Measurements from ENCODE around the gene CD69.

DNA sequence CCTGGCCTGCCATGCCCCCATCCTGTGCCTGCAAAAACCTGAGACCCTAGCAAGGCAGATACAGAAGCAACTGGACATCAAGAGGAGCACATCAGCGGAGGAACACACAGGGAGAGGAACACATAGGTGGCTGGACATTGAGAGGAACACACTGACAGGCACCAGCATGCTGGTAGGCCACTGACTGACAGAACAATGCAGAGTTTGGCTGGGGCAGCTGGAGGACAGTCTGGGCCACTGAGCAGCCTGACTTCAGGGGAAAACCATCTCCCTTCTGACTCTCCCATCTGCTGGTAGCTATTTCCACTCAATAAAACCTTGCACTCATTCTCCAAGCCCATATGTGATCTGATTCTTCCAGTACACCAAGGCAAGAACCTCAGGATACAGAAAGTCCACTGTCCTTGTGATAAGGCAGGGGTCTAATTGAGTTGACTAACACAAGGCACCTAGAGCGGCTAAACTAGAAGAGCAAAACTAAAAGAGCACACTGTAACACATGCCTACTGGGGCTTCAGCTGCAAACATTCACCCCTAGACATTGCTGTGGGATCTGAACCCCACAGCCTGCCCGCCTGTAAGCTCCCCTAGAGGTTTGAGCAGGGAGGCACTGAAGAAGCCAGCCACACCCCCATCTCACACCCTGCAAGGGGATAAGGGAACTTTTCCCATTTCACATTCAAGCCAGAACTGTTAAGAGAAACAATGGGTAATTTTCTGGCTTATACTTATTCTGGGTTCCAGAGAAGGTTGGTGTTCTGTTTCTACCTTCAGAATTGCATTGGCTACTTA is 49.9 kb downstream of the CD69 start:
- TF ChIP-seq CTCF (IDR thresholded peaks at IDR 0.05) (no peak), POLR2A (IDR thresholded peaks at IDR 0.05) (no peak)
